ENCODE measurements around the gene ZNF770. TPM values are rescaled to one million over a fixed set of nuclear protein-coding genes. Genes with fewer than 3 reads are reported as not detected.
A peak's percentile ranks its signal among the peaks of the same experiment; 100 is the strongest.

Gene ZNF770
- total and polyA plus RNA-seq, 9 of the 15 experiments (the other 6 are each of a cell fraction or from before 2014, with no cell fraction given): 3.4 to 50.8 (median 40.3) TPM

DNA sequence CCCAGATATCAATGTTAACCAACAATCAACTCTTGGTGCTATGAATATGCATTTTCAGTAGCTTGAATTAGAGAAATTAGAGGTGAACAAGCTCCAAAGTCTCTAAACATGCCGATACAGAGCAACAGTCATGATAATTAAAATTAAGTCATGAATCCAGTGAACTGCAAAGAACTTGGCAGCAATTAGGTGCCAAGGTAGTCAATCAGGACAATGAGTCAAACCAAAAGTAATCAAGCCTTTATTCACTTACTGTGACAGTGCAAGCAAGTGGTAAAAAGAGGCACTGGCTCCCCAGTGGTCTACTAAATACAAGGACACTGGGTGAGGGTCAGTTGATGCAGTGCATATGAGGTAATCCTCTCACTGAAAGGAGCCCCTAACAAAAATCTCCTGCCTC, 1.8 kb downstream of the ZNF770 start (continued):
- TF ChIP-seq ZNF354B (CRISPR knock-in tag; IDR thresholded peaks at IDR 0.05): no peak

DNA sequence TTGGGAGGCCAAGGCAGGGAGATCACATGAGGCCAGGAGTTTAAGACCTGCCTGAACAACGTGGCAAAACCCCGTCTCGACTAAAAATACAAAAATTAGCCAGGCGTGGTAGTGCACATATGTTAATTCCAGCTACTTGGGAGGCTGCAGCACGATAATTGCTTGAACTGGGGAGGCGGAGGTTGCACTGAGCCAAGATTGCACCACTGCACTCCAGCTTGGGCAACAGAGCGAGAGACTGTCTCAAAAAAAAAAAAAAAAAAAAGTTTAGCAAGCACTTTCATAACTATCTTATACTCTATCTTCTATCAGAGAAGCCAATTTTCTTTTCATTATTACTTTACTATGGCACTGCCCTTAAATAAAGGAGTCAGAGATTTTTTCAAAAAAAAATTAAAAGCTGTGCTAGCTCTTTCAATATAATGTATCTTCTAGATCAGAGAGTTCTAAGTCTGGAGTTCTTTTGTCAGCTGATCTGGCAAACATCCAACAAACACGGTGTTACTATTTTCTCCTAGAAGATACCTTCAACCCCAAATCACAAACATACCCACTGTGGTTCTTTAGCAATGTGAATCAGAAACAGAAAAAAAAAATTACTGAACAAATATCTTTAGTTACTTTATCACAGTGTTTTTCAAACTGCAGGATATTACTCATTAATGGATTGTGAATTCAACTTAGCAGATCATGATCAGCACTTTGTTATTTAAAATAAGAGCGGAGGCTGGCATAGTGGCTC, 3.0 kb downstream of the ZNF770 start:
- ChIA-PET CTCF (ENCODE audit: low intra/inter-chr PET ratio) (no interaction called here), POLR2A (interaction anchor here (1.1 to 2.3 kb wide), 3 partner anchors 9 to 15 kb away, joined by 3 to 16 read pairs (median 4); partner anchors contain the start of gene AQR)
- H3K4me1 ChIP-seq (replicated peaks in 1 of 2; ENCODE audit: control insufficient read depth in 2 of 2, insufficient read depth in 2 of 2, low read length in 2 of 2): peaks cover 0 to 6% of the 10 kb centered on the region in 2 experiments; a peak in 4 of 5 replicates
- TF ChIP-seq, protein P1, sequence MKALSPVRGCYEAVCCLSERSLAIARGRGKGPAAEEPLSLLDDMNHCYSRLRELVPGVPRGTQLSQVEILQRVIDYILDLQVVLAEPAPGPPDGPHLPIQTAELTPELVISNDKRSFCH (CRISPR knock-in tag; IDR thresholded peaks at IDR 0.05): no peak
- TF ChIP-seq, protein P1 (tag; IDR thresholded peaks at IDR 0.05): no peak
- no peak for TF ChIP-seq CEBPG (CRISPR knock-in tag; IDR thresholded peaks at IDR 0.05)
- 0 out of 4 replicates have a peak, but pooled peaks of 1 of the 2 experiments have one; percentile 7 for TF ChIP-seq CEBPG (tag; conservative IDR thresholded peaks at IDR 0.05 in 1 of 2, IDR thresholded peaks at IDR 0.05 in 1 of 2)
- TF ChIP-seq, protein P2, sequence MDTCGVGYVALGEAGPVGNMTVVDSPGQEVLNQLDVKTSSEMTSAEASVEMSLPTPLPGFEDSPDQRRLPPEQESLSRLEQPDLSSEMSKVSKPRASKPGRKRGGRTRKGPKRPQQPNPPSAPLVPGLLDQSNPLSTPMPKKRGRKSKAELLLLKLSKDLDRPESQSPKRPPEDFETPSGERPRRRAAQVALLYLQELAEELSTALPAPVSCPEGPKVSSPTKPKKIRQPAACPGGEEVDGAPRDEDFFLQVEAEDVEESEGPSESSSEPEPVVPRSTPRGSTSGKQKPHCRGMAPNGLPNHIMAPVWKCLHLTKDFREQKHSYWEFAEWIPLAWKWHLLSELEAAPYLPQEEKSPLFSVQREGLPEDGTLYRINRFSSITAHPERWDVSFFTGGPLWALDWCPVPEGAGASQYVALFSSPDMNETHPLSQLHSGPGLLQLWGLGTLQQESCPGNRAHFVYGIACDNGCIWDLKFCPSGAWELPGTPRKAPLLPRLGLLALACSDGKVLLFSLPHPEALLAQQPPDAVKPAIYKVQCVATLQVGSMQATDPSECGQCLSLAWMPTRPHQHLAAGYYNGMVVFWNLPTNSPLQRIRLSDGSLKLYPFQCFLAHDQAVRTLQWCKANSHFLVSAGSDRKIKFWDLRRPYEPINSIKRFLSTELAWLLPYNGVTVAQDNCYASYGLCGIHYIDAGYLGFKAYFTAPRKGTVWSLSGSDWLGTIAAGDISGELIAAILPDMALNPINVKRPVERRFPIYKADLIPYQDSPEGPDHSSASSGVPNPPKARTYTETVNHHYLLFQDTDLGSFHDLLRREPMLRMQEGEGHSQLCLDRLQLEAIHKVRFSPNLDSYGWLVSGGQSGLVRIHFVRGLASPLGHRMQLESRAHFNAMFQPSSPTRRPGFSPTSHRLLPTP (IDR thresholded peaks at IDR 0.05; ENCODE audit: borderline replicate concordance, extremely low read depth, insufficient read length): no peak
- TF ChIP-seq SMAD3 (CRISPR knock-in tag; conservative IDR thresholded peaks at IDR 0.05): no peak
- TF ChIP-seq NFIC (IDR thresholded peaks at IDR 0.05): peak; percentile 82
- H3K36me3 ChIP-seq (ENCODE audit: control insufficient read depth, insufficient read depth, low read length): peaks cover 59% of the 10 kb centered on the region
- peak overlapping the region; percentile 35; the same call in 1 of the 2 replicates for H3K4me2 ChIP-seq (ENCODE audit: insufficient read depth, low read length)
- no peaks in the 10 kb centered on the region for H3K9me3 ChIP-seq (replicated peaks; ENCODE audit: control insufficient read depth, insufficient read depth, low read depth, low read length)
- 80% methylated on average over 9 of the region's 9 CpGs for WGBS (ENCODE audit: insufficient coverage, low coverage, missing lambda C conversion rate)
- H3K79me2 ChIP-seq (ENCODE audit: control insufficient read depth, insufficient read depth, low read length): peaks cover 57% of the 10 kb centered on the region
- no peak for FAIRE-seq
- no peak overlapping the region for H2AFZ ChIP-seq (ENCODE audit: low read depth, low read length)
- intact Hi-C loops (cut with micrococcal nuclease): loop anchor here (5.0 to 10.0 kb wide), 3 partner anchors 80 to 562 kb away; partner anchors contain the start of gene DPH6
- no peak for ATAC-seq
- H3K9ac ChIP-seq (ENCODE audit: insufficient read depth in 1 of 2, low read depth in 2 of 2, low read length in 2 of 2): 0 out of 4 replicates have a peak overlapping the region, but pooled peaks of 1 of the 2 experiments have one; percentile 13
- in situ Hi-C loops (cut with MboI): no loop called here
- no peaks in the 10 kb centered on the region for H3K27me3 ChIP-seq (ENCODE audit: control insufficient read depth in 2 of 2, insufficient read depth in 2 of 2, low read length in 2 of 2)
- H4K20me1 ChIP-seq (replicated peaks; ENCODE audit: control insufficient read depth, insufficient read depth, low read length): peaks cover 9% of the 10 kb centered on the region; the same call in 1 of the 2 replicates
- DNase-seq (ENCODE audit: extremely low read depth in 1 of 4, low spot score in 3 of 4): peak in 1 of 4 experiments; percentile 39
- no peak overlapping the region for H3K27ac ChIP-seq (ENCODE audit: extremely low read depth, low read depth, low read length)
- no TSS peak for BruUV-seq (replicated peaks)
- H3K4me3 ChIP-seq: peak overlapping the region; percentile 0; the same call in 1 of the 2 replicates
- H3K9me1 ChIP-seq (ENCODE audit: control insufficient read depth, insufficient read depth, low read length): no peaks in the 10 kb centered on the region

All from K562 (cell line).